ENCODE data around the gene MGLL.

- TF ChIP-seq CTCF (IDR thresholded peaks at IDR 0.05; ENCODE audit: low read depth, low read length, missing input control) (no peak), GABPA (IDR thresholded peaks at IDR 0.05 in 1 of 2, conservative IDR thresholded peaks at IDR 0.05 in 1 of 2) (no peak)
Measured at GRCh38 chr3:127835993-127836882, 13.9 kb upstream of the MGLL start.
